HG03460 (cell line): ENCODE data around the gene MPEG1.

Experiments
- ATAC-seq: cut with Tn5 transposase; IDR thresholded peaks from one replicate; pipeline ENCODE4 v1.9.1; 2021; ENCODE audit not compliant: unreplicated experiment

Gene MPEG1, protein sequence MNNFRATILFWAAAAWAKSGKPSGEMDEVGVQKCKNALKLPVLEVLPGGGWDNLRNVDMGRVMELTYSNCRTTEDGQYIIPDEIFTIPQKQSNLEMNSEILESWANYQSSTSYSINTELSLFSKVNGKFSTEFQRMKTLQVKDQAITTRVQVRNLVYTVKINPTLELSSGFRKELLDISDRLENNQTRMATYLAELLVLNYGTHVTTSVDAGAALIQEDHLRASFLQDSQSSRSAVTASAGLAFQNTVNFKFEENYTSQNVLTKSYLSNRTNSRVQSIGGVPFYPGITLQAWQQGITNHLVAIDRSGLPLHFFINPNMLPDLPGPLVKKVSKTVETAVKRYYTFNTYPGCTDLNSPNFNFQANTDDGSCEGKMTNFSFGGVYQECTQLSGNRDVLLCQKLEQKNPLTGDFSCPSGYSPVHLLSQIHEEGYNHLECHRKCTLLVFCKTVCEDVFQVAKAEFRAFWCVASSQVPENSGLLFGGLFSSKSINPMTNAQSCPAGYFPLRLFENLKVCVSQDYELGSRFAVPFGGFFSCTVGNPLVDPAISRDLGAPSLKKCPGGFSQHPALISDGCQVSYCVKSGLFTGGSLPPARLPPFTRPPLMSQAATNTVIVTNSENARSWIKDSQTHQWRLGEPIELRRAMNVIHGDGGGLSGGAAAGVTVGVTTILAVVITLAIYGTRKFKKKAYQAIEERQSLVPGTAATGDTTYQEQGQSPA

GRCh38 chr11:59212744-59213631 lies at the start of gene MPEG1:
Gene MPEG1, minus strand, starts transcription at chr11:59212927. Its CDS starts 62 bp downstream, at chr11:59212865.
- no peak for ATAC-seq

DNA sequence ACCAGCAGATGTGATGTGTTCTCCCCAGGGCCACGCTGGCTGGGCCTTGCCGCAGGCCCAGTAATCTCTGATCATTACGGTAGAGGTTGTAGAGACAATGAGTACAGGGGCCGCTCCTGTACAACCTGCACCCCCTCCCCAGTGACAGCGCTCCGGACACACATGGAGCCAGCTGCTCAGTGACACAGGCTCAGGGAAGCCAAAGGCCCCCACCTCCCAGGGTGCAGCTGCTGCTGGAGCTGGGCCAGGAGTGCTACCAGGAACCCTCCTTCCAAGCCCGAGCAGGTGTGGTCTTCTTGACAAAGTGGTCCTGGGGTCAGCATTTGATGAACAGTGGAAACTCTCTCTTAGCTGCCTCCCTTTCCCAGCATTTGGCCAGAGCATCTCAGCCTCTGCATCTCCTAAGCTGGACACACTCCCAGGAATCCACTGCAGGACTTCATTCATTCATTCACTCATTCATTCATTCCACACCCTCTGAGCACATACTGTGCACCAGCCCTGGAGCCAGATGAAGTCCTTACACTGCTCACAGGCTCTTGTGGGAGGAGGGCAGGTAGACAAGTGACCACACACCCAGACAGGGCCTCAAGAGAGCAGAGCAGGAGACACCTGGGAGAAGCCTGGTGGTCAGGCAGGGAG lies 49.6 kb upstream of the MPEG1 start:
- no peak for ATAC-seq

DNA sequence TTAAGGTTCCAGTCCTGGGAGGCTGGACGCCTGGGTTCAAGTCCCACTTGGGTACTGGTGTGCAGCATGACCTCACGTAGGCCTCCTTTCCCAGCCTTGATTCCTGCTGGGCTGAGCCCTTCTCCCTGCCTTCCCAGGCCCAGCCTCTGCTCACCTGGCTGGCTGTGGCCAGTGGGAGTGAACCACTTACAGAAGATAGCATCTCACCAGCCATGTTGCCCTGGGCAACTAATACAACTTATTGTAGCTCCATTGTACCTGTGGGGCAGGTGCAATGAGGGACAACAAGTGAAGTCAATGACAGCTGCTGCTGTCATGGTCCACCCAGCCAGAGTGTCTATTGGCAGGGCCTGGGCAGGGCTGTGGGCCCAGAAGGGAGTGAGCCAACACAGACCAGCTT lies 48.4 kb upstream of the MPEG1 start:
- ATAC-seq, result no peak

- ATAC-seq, result no peak
Measured at GRCh38 chr11:59259867-59260475, 47.2 kb upstream of the MPEG1 start.

DNA sequence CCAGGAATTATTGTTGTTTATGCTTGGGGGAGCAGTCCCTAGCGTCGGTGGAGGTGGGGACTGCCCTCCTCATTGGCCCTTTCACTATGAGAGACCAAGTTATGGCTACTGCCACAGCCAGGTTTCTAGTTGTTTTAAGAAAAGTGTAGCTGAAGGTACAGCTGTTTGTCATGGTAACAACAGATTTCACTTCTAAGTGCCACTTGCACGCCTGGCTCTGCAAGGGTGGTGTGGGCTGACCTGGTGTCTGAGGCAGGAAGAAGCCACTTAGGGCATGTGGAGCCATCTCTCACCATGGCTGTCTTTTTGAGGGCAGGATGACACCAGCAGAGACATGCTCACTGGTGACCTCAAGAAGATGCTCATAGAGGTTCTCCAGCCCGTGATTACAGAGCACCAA lies 46.3 kb upstream of the MPEG1 start:
- no peak for ATAC-seq

DNA sequence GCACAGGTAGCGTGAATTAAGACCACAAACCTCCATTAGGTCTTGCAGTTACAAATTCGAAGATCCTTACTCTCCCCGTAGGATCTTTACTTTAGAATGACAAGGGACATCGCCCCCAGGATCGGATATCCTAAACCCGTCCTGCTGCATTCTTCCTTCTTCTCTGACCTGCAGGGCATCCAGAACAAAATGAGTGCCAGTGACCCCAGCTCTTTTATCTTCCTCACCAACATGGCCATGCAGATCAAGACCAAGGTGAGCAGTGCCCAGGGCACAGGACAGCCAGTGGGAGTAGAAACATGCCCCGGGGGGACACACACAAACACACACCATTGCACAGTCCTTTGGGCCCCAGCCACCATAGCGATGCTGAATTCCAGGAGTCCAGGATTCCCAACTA lies 42.6 kb upstream of the MPEG1 start:
- ATAC-seq, result no peak

- ATAC-seq, result no peak
Measured at GRCh38 chr11:59254286-59254685, 41.6 kb upstream of the MPEG1 start.

GRCh38 chr11:59253001-59253400 lies 40.3 kb upstream of the MPEG1 start:
- no peak for ATAC-seq

DNA sequence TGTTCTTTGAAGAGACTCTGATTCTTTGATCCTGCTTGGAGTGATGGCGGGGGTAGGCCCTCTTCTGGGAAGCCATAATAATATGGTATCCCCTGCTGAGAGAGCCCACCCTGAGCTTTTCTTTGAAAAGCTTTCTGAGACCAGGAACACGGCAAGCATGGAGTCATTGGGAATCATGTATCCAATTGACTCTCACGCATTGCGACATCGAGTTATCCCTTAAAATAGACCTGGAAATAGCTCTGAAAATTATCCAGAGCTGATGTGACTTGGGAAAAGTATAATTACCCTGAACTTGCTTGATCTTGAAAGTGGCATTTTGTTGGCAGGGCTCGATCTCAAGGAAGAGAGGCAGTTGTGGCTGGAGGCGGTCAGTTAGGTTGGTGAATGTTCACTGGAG lies 36.8 kb upstream of the MPEG1 start:
- ATAC-seq, result no peak

DNA sequence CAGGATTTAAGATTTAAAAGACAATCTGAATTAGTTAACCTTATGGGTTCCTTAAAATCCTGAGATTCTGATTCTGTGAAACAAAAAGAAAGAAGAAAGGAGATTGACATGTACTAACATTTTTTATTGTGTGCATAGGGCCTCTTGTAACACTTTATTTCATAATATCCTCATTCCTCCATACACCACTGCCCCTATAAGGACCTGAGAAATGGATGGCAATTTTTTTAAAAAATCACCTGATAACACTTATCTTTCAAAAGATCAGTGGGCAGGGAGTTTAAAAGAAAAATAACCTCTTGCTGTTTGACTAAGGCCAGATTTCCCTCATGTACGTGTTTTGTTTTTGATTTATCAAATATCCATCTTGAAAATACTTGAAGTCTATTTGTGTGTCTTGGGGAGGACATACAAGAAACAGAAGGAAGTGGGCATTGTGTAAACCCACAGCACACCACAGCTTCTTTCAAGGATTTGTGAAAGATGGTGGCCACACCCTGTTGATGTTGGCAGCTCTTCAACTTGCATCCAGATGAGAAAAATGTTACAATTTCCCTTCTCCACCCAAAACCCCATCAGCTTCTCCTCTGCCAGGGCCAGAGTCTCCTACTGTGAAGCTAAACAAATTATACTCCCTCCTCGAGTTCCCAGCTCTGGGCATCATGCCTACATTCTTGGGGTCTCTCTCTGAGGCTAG lies 35.0 kb upstream of the MPEG1 start:
- no peak for ATAC-seq

GRCh38 chr11:59243633-59244032 lies 30.9 kb upstream of the MPEG1 start:
- ATAC-seq, result no peak

- no peak for ATAC-seq
Measured at GRCh38 chr11:59240322-59240721, 27.6 kb upstream of the MPEG1 start.

DNA sequence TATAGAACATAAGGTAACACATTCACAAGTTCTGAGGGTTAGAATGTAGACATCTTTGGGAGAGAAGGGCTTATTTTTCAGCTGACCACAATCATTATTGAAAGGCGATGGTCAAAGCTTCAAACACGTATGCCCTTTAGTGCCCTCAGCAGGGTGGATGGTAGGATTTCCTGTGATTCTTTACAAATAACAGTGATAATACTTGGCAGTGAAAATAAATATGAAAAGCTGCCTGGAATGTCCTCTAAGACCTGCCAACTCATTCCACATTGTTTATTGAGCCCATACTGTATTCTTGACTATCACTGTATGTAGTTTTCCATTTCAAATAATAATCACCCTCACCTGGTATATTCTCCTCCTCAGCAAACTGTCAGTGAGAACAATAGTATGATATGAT lies 13.7 kb upstream of the MPEG1 start:
- no peak for ATAC-seq

- ATAC-seq, result peak; percentile 38
Measured at GRCh38 chr11:59225017-59225416, 12.3 kb upstream of the MPEG1 start.

DNA sequence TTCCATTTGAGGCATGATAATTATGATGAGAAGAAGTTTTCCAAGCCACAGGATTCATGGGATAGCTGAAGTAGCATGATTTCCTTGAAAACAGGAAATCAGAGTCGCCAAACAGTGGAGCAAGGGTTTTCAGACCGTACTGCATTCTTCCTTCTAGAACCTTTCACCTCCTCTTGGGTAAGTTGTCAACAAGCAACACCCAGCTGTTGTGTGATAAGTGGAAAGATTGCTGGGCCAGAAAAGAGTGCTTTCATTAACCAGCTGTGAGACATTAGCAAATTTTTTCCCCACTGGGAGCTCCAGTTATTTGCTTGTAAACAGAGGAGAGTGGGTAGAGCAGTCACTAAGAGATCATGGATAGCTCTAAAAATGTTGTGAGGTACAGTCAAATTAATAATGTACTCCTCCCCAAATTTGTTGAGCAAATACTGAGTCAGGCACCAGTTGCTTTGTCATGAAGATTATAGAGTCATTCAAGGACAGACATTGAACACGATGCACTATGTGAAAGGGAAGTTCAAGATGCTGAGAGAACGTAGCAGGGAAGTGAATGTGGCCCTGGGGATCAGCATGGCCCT lies 11.7 kb upstream of the MPEG1 start:
- peak; percentile 33 for ATAC-seq

DNA sequence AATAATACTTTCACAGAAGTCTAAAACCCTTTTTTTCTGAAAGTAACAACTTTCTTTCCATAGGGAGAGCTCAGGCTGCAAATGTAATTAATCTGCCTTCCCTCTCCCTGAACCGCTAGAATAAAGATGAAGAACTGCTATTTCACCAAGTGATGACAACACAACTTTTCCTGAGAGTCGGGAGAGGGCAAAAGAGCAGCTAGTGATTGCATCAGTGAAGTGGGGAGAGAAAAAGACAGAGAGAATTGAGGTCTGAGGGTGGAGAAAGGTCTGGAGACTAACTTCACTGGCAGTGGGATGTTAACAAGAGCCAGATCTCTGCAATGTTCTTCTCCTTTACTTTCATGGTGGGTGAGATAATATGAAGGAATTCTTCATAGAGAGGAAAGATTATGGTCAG lies 10.9 kb upstream of the MPEG1 start:
- ATAC-seq, result no peak

GRCh38 chr11:59223177-59223576 lies 10.4 kb upstream of the MPEG1 start:
- ATAC-seq, result no peak

DNA sequence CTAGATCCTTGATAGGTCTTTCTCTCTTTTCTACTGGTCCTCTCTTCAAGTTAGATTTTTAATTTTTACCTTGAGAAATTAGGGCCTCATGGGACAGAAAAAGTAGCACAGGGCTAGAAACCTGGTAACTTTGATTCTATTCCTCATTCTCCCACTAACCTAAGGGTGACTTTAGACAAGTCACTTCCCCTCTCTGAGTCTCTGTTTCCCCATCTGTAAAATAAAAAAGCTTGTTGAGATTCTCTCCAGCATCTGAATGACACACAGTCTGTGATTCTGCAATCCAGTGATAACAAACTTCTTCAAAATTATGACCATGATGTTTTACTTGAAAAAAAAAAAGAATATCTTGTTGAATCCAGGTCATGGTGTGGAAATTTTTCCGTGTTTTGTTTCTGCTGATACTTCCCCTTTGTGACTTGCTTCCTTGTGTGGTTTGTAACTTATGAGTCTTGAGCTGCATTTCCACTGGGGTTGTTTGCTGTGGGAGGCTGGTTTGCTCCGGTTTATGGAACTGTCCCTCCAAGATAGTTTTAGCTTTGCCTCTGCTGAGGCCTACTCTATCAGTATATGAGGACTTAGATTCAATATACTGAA lies 9.8 kb upstream of the MPEG1 start:
- no peak for ATAC-seq

GRCh38 chr11:59221441-59221840 lies 8.7 kb upstream of the MPEG1 start:
- no peak for ATAC-seq
